Choroid plexus epithelial cell (primary cell): ENCODE measurements around the gene MYCN.

Source experiments
- DNase-seq: peaks from one replicate; pipeline ENCODE4 v3.0.0-alpha.2; 2010; ENCODE audit warnings: low read depth
- H3K4me3 ChIP-seq: 2 replicates; pipeline ENCODE4 v1.5.1; 2011; ENCODE audit warnings: low read depth, mild to moderate bottlenecking, control low read depth, low read length, moderate library complexity
- CTCF ChIP-seq: conservative IDR thresholded peaks from 2 replicates; pipeline ENCODE4 v1.5.1; 2011; ENCODE audit warnings: low read depth, mild to moderate bottlenecking, control low read depth, inconsistent platforms, low read length, moderate library complexity

The MYCN gene

DNA sequence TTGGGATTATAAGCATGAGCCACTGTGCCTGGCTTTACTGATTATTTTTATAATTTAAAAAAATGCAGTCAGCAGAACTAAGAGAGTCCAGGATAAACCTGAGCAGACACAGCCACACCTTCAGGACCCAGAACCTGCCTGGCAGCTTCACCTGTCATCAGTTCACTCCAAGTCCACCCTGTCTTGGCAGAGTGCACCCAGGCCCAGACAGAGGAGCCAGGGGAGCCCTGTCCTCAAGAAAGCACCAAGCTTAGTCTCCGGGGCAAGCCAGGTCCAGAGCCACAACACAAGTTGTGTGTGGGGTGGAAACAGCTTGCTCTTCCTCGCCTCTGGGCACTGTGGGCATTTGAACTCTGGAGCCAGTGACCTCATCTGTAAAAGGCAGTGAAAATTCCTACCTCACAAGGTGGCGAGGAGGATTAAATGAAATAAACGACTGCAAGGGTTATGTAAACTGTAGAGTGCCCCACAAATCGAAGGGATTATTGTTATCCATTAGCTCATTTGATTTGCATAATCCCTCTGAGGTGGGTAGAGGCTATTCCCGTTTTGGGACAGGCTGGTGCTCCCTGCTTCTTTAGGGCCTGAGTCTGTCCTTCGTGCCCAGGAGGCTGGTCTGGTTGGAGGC is 24.7 kb downstream of the MYCN start:
- no peak overlapping the region for H3K4me3 ChIP-seq
- no peak for TF ChIP-seq CTCF
- DNase-seq, result no peak

DNA sequence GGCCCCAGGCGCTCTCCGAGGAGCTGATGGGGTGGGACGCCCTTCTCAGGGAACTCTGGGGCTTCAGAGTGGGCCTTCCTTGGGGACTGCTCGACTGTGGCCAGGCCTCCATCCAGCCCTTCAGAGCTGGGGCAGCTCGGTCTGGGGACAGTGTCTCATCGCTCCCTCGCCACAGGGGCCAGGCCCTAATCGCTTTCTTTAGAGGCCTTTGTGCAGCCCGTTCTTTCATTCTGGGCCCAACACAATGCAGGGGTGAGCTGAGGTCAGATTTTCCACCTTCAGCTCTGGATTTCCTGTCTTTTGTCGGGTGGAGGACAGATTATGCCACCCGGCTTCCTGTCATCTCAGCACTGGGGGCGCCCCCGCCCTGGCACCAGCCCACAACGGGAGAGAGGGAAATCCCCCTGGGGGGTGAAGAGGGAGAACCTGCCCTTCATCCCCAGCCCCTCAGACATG is 25.2 kb downstream of the MYCN start:
- DNase-seq, result no peak

GRCh38 chr2:15967415-15968279 is 27.3 kb downstream of the MYCN start:
- no peak for DNase-seq
- no peak overlapping the region for H3K4me3 ChIP-seq
- TF ChIP-seq CTCF, result no peak

More for the DNA sequence above, 25.2 kb downstream of the MYCN start:
- no peak overlapping the region for H3K4me3 ChIP-seq
- TF ChIP-seq CTCF, result no peak

GRCh38 chr2:15968280-15969178 is 28.2 kb downstream of the MYCN start:
- H3K4me3 ChIP-seq, result no peak overlapping the region
- no peak for TF ChIP-seq CTCF
- DNase-seq, result no peak

GRCh38 chr2:15969214-15969613 is 28.9 kb downstream of the MYCN start:
- no peak for DNase-seq
- no peak overlapping the region for H3K4me3 ChIP-seq
- no peak for TF ChIP-seq CTCF

GRCh38 chr2:15970701-15971100 is 30.4 kb downstream of the MYCN start:
- TF ChIP-seq CTCF, result no peak
- H3K4me3 ChIP-seq, result no peak overlapping the region
- DNase-seq, result no peak
